Germinal center (tissue), 1 donor: ENCODE measurements around the gene TEPSIN.

Experiments used
- DNase-seq: peaks from one replicate; pipeline ENCODE4 v3.0.0; 2012; ENCODE audit warnings: mixed read lengths, low spot score

TEPSIN gene

DNA sequence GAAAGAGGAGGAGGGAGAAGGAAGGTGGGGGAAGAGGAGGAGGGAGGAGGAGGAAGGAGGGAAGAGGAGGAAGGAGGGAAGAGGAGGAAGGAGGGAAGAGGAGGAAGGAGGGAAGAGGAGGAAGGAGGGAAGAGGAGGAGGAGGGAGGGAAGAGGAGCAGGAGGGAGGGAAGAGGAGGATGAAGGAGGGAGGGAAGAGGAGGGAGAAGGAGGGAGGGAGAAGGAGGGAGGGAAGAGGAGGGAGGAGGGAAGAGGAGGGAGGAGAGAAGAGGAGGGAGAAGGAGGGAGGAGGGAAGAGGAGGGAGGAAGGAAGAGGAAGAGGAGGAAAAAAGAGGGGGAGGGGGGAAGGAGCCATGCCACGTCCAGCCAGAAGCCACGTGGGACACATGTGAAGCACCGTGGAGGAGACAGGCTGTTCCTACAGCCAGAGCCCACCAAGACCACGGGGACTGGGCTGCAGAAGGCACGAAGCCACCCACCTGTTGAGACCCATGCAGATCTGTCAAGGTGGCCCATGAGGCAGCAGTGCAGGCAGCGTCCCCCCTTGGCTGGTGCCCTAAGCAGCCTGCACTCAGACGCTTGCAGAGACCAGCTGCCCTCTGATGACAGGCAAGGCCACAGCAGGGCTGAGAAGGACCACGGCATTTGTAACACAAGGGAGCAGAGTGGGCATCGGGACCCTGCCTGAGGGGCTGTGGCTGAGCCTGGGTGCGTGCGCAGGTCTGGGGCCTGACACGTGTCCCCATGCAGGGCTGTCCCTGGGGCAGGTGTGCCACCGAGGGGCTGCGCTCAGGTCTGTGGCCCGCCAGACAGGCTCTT is 10.6 kb upstream of the TEPSIN start:
- no peak for DNase-seq

DNA sequence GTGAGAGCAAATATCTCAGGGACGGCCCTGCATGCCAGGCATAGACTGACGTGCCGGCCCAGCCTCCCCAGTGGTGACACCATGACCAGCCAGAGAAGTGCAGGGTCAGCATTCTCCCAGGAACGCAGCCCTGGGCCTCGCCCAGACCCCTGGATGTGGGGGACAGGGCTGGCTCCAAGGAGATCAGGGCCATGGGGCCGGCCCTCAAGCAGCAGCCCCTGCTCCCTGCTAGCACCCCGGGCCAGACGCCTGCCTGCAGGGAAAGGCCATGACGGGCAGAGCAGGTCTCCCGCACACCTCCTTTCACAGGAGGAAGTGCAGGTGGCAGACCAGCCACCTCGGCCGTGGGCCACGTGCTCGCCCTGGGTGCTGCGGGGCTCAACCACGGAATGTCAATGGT is 9.8 kb upstream of the TEPSIN start:
- DNase-seq: no peak

DNA sequence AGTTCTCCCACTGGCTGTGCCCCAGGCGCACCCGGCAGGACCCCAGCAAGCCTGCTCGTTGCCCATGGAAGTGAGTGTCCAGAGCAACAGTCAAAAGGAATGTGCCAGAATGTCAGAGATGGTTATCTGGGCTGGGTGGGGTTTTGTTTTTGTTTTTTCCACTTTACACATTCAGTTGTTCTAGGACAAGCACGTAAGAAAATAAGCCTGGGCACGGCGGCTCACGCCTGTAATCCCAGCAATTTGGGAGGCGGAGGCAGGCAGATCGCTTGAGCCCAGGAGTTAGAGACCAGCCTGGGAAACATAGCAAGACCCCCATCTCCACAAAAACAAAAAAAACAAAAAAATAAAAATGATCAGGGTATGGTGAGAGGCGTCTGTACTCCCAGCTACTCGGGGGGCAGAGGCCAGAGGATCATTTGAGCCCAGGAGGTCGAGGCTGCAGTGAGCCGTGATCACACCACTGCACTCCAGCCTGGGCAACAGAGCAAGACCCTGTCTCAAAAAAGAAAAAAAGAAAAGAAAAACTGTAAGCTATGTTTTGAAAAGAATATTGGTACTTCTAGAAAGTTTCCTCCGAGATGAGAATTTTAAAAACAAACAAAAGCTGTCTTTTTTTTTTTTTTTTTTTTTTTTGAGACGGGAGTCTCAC is 8.6 kb upstream of the TEPSIN start:
- DNase-seq: no peak

DNA sequence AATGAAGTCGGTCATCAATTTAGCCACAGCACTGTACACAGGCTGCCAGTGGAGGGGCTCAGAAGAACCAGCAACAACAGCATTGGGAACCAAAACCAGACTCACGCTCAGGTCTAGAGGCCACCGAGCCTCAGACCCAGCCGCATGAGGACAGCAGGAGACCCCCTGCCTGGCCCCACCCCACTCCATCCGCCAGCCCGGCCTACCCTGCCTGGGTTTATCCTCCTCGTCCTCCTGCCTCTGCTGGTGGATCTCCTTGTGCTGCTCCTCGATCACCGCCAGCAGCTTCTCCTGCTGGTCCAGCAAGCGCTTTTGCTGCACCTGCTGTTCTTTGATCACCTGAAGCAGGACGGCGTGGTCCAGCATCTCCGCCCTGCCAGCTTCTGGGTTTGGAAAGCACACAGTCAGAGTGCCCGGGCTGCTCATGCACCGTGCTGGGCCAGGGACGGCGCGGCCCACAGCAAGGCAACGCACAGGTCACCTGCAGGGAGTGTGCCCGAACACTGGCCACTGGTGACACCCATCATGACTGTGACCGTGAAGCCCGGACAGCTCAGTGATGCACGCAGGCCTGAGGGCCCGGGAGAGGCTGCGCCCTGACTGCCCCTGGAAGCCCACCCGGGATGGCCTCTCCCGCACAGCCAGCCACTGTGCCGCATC is 8.0 kb upstream of the TEPSIN start:
- no peak for DNase-seq

DNA sequence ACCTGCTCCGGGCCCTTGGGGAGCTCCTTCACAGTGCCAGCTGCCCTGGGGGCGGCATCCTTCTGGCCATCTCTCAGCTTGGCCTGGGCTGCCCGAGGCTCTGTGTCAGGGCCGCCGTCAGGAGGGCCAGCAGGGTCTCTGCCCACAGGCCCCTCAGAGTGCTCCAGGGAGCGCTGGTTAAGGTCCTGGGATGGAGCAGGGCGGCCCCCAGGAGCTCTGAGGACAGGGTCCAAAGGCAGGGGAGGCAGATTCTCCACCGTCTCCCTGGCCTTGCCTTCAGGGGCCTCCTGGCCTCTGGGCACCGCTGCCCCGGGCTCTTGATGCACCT is 7.5 kb upstream of the TEPSIN start:
- DNase-seq: no peak

DNA sequence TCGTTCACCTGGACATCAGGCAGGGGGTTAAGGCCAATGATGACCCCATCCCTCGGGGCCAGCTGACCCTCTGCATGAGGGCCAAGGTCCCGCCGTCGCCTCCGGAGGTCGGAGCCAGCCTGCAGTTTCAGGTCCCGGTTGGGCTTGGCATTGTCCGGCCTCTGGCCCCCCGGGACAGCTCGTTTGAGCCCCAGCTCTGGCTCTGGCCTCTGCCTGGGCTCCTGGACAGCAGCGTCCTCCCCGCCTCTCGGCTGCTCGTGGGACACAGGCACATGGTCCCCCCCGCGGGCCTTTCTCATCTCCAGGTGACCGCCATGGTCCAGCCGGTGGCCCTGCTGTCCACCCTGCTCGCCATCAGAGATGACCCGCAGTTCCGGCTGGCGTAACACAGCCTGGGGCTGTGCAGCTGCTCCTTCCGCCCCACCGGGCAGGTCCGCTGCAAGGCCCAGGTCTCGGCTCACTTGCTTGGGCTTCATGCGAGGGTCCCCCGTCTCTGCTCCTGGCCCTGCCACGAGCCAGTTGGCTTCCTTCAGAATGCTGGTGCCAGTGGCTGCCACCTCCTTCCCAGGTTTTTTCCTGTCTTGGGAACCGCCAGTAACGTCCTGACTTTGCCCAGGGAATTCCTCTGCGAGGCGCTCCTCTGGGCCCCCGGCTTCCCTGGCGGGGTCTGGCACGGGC is 6.9 kb upstream of the TEPSIN start:
- DNase-seq: no peak

DNA sequence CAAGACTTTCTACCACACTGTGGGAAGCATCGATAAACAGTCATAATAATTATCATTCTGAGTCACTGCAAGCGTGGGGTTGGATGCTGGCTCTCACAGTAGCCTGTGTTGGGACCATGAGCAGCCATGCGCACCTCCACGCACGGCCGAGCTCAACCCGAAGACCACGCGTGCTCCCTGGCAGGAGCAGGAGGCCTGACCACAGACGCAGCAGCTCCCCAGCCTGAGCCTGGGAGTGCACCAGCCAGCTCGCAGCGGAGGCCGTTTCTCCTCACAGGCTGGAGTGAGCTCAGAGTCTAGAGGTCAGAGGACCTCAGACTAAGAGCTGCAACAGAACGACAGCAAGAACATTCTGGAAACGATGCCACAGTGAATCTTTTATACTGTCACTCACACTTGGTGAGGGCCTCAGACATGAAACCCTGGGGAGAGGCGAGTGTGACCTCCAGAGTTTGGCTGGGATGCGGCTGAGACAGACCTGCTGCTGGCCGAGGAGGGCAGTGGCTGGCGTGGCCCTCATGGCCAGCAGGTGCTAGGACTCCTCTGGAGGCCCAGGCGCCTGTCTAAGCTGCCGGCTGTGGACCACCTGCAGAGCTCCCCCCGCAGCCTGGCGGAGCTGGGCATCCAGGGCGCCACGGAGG is 6.3 kb upstream of the TEPSIN start:
- no peak for DNase-seq

DNA sequence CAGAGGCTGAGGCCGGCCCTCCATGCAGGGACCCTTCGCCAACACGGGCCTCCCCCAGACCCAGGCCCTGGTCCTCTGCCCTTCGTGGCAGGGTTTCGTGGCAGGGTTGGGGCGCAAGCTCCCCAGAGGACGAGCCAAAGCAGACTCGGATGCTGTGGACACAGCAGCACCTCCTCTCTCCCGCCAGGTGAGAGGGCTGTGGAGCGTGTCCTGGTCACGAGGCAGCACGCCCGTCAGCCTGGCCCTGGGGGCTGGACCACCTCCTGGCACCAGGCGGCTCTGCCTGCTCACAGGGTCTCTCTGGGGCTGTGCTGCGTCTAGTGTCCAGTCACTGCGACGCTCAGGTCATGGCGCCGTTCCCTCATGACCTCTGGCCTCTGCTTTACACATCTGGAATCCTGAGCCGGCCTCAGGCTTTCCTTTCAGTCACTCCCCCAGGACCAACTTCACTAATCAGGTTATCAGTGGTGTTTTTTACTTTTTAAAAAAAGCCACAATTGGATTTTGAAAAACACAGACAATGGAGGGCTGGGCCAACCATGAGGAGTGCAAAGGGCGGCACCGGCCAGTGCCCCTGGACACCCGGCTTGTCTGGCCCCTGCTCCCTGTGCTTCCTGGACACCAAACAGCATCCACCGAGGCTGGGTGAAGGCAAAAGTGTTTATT is 5.6 kb upstream of the TEPSIN start:
- no peak for DNase-seq

DNA sequence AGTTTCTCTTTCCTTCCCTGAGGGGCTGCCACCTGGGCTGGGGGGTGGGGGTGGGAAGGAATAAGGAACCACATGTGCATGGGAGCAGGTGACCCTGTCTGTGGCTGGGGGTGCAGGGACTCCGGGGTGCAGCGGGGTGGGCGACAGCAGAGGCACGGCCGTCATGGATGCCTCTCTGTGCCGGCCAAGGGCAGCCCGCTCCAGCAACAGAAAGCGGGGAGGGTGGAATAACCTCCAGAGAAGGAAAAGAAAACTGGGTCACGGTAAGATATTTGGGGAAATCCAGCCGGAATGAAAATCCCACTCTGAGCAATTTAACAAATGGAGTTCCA is 4.4 kb upstream of the TEPSIN start:
- DNase-seq: no peak

DNA sequence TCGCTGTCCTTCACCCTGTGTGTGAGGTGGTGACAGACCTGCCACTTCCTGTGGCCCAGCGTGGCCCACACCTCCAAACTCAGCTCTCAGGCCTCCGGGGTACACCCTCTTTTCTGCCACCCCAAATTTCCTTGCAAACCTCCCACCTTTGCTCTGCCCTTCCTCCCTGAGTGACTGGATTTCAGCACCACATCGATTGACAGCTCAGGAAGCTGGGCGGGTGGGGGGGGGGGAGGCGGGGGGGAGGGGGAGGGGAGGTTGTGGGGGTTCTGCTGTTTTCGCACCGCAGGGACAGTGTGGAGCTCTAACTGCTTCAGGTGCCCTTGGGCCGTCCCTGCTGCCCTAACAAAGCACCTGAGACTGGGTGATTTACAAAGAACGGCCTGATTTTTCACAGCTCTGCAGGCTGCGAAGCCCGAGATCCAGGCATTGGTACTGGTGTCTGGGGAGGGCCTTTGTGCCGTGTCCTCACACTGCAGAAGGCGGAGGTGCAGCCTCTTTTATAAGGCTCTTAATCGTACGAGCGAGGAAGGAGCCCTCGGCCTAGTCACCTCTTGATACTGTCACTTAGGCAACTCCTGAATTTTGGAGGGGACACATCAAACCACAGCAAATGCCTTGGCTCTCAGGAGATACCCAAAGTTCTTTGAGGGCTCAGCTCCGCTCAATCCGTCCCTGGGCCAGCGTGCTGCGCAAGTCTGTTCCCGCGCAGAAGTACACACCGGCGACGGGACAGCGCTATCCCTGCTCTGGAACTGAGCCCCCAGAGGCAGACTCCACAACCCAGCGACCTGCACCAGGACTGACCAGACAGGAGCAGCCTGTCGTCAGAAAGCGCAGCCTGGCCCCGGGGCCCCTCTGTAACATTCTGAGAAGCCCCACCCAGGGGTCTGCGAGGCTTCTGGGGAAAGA is 3.8 kb upstream of the TEPSIN start:
- no peak for DNase-seq

DNA sequence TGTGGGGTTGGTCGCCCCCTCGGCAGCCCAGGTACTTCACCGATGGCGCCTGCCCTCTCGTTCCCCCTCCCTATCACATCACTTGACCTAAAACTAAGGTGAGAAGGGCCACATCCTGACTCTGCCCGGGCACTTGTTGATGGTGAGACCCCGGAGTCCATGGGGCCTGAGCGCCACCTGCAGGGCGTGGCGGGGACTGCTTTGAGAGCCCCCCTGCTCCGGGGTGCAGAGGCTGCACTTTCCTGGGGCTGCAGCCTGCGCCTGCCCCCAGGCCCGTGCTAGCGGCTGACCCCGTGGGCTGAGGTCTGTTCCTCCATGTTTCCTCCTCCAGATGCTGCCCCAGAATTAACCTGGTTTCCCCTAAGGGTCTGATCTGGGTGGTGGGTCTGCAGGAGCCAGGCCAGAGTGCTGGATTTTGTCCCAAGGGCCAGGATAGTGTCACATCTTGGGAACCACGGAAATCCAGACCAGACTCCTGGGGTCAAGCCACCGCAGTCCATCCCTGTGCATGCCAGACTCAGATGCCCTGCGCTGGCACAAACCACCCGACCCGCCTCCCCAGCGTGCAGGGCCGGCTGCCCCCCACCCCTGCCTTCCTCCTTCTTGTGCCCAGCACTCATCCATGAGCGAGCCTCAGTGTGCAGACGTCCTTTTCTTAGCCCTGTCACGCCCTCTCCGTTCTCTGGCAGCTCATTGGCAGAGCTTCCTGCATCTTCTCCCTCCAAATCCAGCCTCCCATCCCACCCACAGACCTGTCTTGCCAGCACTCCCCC is 3.0 kb upstream of the TEPSIN start:
- DNase-seq: peak; percentile 77

DNA sequence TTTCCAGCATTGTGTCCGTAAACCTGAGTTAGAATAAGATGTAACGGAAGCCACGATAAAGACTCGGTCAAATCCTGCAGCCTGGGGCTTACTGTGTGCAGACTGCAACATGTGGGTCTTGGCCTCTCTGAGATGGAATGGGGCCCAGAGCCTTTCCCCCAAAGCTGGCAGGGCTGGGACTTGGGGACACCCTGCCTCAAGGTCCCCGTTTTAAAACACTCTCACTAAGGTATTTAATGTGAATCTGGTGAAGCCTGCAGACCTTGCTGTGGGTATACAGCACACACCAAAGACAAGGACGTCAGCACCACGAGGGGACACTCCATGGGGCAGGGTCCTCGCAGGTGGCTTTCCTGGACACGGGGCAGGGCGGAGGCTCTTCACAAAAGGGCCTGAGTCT is 2.3 kb upstream of the TEPSIN start:
- DNase-seq: no peak

DNA sequence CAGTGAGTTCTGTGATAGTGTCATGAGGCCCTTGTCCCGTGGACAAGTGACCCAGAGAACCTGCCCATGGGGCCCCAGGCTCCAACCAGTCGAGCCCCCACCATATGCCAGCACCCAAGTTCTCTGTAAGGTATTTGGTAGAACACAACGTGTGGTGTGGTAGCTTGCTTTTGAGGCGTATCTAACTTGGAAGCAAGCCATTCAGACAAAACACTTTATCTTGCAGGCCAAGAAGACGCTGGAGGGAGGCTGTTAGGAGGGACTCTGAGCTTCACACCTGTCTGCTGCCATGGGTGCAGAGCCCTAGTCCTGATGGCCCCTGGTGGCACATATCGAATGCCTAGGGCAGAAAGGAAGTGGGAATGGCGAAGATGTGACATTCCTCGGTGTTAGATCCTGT is 1.9 kb upstream of the TEPSIN start:
- DNase-seq: no peak

DNA sequence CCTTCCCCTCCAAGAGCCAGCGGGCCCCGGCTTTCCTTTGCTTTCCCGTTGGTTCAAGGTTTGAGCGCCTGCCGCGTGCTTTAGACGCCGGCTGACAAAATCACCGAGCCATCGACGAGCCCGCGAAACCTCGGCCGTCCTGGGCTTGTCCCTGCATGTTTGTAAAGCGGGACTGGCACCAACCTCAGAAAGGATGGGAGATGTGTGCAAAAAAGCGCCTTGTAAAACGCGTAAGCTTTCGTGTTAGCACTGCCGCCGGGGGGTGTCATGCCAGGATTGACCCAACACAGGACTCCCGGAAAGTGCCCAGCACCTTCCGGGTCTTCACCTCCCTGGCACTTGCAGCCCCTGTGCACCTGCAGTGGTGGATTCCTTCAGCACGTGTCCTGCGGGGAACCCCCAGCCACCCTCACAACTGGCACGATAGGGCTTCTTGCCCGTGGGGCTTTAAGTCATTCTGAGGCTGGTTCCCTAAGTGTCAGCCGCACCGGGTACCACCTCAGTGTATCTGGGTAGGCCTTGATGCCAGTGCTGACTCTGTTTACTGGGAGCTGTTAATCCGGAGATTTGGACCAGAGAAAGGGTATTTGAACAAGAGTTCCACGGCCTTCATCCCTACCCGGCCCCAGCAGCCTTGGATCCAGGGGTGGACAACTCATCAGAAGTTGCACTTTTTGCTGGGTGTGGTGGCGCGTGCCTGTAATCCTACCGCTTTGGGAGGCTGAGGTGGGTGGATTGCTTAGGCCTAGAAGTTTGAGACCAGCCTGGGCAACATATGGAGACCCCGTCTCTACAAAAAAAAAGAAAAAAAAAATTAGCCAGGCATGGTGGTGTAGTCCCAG is 1.1 kb upstream of the TEPSIN start:
- peak; percentile 64 for DNase-seq

DNA sequence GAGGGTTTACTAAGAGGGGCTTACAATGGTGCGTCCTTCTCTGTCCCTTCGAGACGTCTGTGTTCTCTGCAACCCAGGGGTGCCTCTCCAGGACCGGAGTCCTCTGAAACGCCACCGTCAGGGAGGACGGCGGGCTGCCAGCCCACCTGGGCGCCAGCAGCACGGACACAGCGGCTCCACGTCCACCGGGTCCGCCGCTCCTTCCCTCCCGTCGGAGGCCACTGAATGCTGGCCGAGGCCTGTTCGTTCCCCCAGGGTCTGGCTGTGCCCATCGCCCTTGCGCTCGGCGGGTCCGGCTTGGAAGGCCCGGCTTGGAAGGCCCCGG is 403 bp downstream of the TEPSIN start:
- no peak for DNase-seq

DNA sequence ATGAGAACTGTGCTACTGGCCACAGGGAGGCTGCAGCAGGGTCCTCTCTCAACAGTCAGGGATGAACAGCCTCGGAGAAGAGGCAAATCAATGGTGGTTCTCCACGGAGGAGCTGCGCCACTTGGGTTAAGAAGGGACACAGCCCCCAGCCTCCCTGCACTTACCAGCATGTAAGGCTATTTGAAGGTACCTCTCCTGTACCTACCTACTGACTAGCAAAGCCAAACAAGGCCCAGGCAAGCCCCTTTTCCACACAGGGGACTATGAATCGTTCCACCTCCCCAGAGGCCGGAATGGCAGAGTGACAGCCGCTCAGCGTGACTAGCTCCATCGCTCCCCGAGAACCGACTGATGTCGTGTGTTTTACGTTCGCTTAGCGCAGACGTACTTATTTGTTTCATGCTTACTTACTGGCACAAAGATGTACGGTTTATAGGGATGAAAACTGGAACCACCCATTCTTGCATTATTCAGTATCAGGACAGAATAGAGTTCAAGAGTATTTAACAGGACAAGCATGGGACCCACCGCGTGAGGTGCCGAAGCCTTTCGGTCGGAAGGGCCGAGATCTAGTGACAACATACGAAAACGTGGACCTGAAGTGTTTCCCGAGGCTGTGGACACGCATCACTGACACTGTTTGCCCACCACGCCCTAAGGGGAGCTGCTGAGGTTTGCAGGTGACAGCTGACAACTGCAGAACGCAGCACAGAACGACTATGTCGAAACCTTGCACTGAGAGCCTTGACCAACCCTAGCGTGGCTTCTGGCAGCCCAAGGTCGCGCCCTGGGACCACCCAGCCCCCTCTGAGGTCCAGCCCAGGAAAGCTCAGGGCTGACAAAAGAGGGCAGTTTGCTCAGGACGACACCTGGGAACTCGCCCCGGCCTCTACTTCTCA is 1.0 kb downstream of the TEPSIN start:
- DNase-seq: no peak

DNA sequence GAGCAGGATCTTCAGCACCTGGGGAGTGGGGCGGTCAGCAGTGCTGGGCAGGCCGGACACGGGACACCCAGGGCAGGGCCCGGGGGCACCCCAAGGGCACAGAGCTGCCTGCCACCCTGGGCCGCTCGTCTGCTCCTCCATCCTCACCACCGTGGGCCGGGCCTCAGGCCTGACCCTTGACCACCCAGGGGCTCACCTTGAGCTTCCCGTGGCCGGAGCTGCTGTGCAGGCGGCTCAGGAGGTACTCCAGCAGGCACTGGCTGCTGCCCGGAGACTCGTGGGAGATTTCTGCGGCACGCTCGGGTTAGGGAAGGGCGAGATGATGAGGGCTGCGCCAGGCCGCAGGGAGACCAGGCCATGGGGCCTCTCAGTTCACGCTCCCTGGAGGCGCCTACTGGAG is 2.1 kb downstream of the TEPSIN start:
- DNase-seq: no peak
